HFFc6 (cell line): Measurements from ENCODE around the gene C17orf50. TPM values are rescaled to one million over a fixed set of nuclear protein-coding genes. Genes with fewer than 3 reads are reported as not detected.
A peak's percentile ranks its signal among the peaks of the same experiment; 100 is the strongest.

Experiments
- DNase-seq: peaks from one replicate; pipeline ENCODE4 v3.0.0-alpha.2; 2018
- H3K27ac Mint-ChIP-seq: 2 replicates; pipeline ENCODE4 v1.8.0; 2020; ENCODE audit warnings: mild to moderate bottlenecking, mixed read lengths
- H3K27me3 Mint-ChIP-seq: 2 replicates; pipeline ENCODE4 v1.8.0; 2021; ENCODE audit warnings: mild to moderate bottlenecking, moderate library complexity, mixed read lengths; ENCODE audit not compliant: insufficient read depth
- H3K36me3 Mint-ChIP-seq: 2 replicates; pipeline ENCODE4 v1.8.0; 2021; ENCODE audit warnings: low read depth, mixed read lengths
- H3K4me1 Mint-ChIP-seq: 2 replicates; pipeline ENCODE4 v1.8.0; 2020; ENCODE audit warnings: low read depth, mixed read lengths
- H3K4me3 Mint-ChIP-seq: 2 replicates; pipeline ENCODE4 v1.8.0; 2020; ENCODE audit warnings: mild to moderate bottlenecking, moderate library complexity, mixed read lengths
- H3K9me3 Mint-ChIP-seq: 2 replicates; pipeline ENCODE4 v1.8.0; 2020; ENCODE audit warnings: mild to moderate bottlenecking, mixed read lengths
- total RNA-seq, 6 experiments: library from RNA; stranded (reverse); fragmentation: NEBNext Ultra II Directional; extraction: Animal tissue kit (Norgen Biotek cat#: 25700); gene quantifications; 2 replicates in 1 of 6; 3 replicates in 5 of 6; pipeline ENCODE4 v1.2.3, GENCODE V29; 2021
- TF ChIP-seq, protein P1 (sequence below): fragments of 200-600 bp; sonication (generic); IDR thresholded peaks from 2 replicates; pipeline ENCODE4 v1.5.0; 2021; ENCODE audit warnings: antibody characterized with exemption, mild to moderate bottlenecking

The C17orf50 gene
- total RNA-seq, 6 experiments from 2014 or later: not detected

DNA sequence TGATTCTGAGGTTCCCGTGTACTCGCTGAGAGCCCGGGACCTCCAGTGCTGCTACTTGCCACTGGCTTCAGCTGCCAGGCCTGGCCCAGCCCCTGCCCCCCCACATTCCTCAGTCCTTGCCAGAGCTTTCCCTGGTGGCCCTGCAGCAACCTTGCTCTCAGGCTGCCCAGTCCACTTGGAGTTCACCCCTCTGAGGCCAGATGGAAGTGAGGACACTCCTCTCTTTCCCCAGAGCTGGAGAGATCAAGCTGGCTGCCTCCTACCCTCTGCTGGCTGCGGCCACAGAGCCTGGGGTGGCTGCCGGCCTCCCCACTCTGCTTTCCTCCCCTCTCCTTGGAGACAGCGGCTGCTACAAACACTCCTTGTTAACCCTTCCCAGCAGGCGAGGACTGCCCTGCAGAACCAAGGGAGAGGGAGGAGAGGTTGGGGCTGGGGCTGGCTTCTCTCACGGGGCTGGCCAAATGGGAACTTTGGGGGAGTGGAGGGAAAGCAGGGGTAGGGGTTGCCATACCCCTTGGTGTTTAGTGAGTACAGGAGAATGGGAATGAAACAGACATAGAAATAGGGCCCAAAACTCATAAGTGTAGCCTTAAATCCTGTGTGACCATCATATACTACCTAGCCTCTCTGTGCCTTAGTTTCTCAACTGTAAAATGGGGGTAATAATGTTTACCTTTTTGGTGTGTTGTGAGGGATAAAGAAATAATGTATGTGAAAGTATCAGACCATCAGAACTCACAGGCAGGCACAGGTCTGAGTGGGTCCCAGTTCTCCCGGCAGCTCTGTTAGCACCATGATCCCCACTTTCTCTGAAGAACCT, 7.5 kb upstream of the C17orf50 start, which contains the start of gene GAS2L2:
Gene GAS2L2, minus strand, starts transcription at position 295 of the 820 bp plus-strand sequence. CDS start 389 bp downstream, outside the sequence.
- H3K9me3 Mint-ChIP-seq: no peaks in the 10 kb centered on the region
- no peak for DNase-seq

DNA sequence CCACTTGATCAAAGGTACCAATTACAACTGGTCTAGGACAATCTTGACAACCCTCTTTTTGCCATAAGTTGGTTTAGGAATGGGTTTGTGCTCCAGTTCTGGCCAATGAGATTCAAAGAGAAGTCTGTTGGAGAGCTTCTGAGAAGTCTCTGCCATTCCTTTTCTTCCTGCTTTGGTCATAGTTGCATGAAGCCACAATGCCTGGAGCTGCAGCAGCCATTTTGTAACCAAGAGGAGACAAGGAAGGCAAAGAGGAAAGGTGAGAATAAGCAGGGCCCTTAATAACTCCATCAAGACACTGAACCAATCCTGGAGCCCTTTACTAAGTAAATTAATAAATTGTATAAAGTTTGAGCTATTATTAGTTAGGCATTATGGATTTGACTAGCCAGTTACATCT, 3.4 kb upstream of the C17orf50 start:
- no peaks in the 10 kb centered on the region for H3K9me3 Mint-ChIP-seq
- DNase-seq: no peak
- TF ChIP-seq, protein P1, sequence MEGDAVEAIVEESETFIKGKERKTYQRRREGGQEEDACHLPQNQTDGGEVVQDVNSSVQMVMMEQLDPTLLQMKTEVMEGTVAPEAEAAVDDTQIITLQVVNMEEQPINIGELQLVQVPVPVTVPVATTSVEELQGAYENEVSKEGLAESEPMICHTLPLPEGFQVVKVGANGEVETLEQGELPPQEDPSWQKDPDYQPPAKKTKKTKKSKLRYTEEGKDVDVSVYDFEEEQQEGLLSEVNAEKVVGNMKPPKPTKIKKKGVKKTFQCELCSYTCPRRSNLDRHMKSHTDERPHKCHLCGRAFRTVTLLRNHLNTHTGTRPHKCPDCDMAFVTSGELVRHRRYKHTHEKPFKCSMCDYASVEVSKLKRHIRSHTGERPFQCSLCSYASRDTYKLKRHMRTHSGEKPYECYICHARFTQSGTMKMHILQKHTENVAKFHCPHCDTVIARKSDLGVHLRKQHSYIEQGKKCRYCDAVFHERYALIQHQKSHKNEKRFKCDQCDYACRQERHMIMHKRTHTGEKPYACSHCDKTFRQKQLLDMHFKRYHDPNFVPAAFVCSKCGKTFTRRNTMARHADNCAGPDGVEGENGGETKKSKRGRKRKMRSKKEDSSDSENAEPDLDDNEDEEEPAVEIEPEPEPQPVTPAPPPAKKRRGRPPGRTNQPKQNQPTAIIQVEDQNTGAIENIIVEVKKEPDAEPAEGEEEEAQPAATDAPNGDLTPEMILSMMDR: no peak
- no peaks in the 10 kb centered on the region for H3K36me3 Mint-ChIP-seq
- H3K4me3 Mint-ChIP-seq: no peak overlapping the region
- no peak overlapping the region for H3K27ac Mint-ChIP-seq
- no peaks in the 10 kb centered on the region for H3K4me1 Mint-ChIP-seq
- peaks cover 36% of the 10 kb centered on the region for H3K27me3 Mint-ChIP-seq

More for the DNA sequence above, 7.5 kb upstream of the C17orf50 start, which contains the start of gene GAS2L2:
- H3K4me1 Mint-ChIP-seq: peaks cover 12% of the 10 kb centered on the region
- peaks cover 30% of the 10 kb centered on the region for H3K27me3 Mint-ChIP-seq
- H3K36me3 Mint-ChIP-seq: no peaks in the 10 kb centered on the region
- TF ChIP-seq, protein P1: no peak
- no peak within 1 kb of the TSS for H3K4me3 Mint-ChIP-seq
- H3K27ac Mint-ChIP-seq: no peak within 1 kb of the TSS

DNA sequence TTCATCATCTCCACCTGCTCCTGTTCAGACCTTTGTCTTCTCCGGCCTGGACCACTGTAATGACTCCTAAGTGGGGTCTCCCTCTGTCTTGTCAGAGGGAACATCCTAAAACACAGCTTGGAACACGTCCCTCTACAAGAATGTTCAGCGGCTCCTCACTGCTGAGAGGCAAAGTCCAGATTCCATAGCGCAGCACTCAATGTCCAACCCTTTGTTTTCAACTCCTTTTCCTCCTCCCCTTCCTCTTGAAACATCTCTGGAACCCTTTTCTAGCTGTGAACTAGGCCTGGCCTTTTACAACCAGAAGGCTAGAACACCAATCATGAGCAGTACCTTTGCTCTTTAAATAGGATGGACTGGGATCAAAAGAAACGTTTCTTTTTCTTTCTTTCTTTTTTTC, 914 bp downstream of the C17orf50 start:
- no peak for DNase-seq
- H3K4me3 Mint-ChIP-seq: no peak overlapping the region

DNA sequence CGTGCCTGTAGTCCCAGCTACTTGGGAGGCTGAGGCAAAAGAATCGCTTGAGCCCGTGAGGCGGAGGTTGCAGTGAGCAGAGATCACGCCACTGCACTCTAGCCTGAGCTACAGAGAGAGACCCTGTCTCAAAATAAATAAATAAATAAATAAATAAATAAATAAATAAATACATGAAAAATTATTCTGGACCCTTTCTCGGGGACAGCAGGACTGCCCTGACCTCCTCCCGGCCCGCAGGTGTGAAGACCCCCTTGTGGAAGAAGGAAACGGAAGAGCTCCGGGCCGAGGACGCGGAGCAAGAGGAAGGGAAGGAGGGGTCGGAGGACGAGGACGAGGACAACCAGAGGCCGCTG, 3.1 kb downstream of the C17orf50 start:
- no peaks in the 10 kb centered on the region for H3K36me3 Mint-ChIP-seq
- H3K4me3 Mint-ChIP-seq: peak overlapping the region; percentile 45; the same call in 1 of the 2 replicates
- DNase-seq: no peak
- H3K4me1 Mint-ChIP-seq: peaks cover 10% of the 10 kb centered on the region
- H3K27ac Mint-ChIP-seq: no peak overlapping the region; the same call in 1 of the 2 replicates
- H3K9me3 Mint-ChIP-seq: no peaks in the 10 kb centered on the region
- H3K27me3 Mint-ChIP-seq: peaks cover 42% of the 10 kb centered on the region
- TF ChIP-seq, protein P1: no peak

More for the DNA sequence above, 914 bp downstream of the C17orf50 start:
- Mint-ChIP-seq H3K36me3 (no peaks in the 10 kb centered on the region), H3K27ac (no peak overlapping the region), H3K4me1 (peaks cover 10% of the 10 kb centered on the region), H3K9me3 (no peaks in the 10 kb centered on the region), H3K27me3 (peaks cover 36% of the 10 kb centered on the region)
- TF ChIP-seq, protein P1: no peak

DNA sequence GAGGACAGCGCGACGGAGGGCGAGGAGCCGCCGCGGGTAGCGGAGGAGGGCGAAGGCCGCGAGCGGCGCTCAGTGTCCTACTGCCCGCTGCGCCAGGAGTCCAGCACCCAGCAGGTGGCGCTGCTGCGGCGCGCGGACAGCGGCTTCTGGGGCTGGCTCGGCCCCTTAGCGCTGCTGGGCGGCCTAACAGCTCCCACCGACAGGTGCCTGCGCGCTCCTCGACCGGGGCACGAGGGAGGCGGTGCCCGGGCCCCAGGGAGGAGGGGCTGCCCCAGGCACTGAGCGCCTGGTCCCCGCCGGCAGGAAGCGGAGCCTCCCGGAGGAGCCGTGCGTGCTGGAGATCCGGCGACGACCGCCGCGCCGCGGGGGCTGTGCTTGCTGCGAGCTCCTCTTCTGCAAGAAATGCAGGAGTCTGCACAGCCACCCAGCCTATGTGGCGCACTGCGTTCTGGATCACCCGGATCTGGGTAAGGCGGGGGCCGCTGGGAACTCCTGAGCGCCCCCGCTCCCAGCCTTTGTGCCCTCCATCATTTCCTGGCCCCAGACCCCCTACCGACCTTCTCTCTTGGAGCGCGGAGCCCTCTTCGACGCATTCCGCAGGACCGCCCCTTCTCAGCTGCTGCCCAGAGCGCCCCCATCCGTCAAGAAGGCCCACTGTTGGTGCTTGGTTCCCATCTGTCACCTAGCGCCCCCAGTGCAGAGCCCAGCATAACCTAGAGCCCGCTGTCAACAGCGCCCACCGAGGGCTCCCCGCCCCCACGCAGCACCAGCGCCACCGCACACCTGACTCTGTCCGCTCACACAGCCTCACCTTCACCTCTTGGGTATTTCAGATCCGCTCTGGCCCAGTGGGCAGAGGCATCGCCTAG, 3.7 kb downstream of the C17orf50 start:
- Mint-ChIP-seq H3K36me3 (no peaks in the 10 kb centered on the region), H3K9me3 (no peaks in the 10 kb centered on the region), H3K27ac (no peak overlapping the region; the same call in 1 of the 2 replicates), H3K4me1 (peaks cover 10% of the 10 kb centered on the region), H3K27me3 (peaks cover 42% of the 10 kb centered on the region), H3K4me3 (peak overlapping the region; percentile 78)
- TF ChIP-seq, protein P1: peak; percentile 96
- peak; percentile 69 for DNase-seq
